Lung (tissue), 12 donors: ENCODE measurements around the gene PTPRD. TPM values are rescaled to one million over a fixed set of nuclear protein-coding genes. Genes with fewer than 3 reads are reported as not detected.

Source experiments
- ATAC-seq: fragments of 200-7000 bp; cut with Tn5 transposase; one replicate; pipeline ENCODE4 v1.9.1; 2020; ENCODE audit warnings: moderate number of reproducible peaks; ENCODE audit not compliant: insufficient read depth, low FRiP score
- DNase-seq, 3 donors: peaks; one replicate each; pipeline ENCODE4 v3.0.0-alpha.2; 2013 to 2017
- H3K27ac ChIP-seq, 2 donors: one replicate each; pipeline ENCODE4 v1.5.1; 2013; ENCODE audit warnings: mild to moderate bottlenecking in 2 of 2, moderate library complexity in 2 of 2, control low read depth in 1 of 2, inconsistent platforms in 1 of 2, low read depth in 1 of 2, low read length in 1 of 2
- H3K27me3 ChIP-seq, 3 donors: one replicate each; pipeline ENCODE4 v1.5.1; 2013; ENCODE audit warnings: low read length in 2 of 3; ENCODE audit not compliant: control insufficient read depth in 3 of 3, insufficient read depth in 3 of 3
- H3K36me3 ChIP-seq, 4 donors: one replicate each; pipeline ENCODE4 v1.5.1; 2013; ENCODE audit warnings: low read length in 4 of 4, mild to moderate bottlenecking in 1 of 4, moderate library complexity in 1 of 4; ENCODE audit not compliant: control insufficient read depth in 4 of 4, insufficient read depth in 4 of 4
- H3K4me1 ChIP-seq, 5 donors: one replicate each; pipeline ENCODE4 v1.5.1; 2013; ENCODE audit warnings: low read length in 5 of 5, mild to moderate bottlenecking in 2 of 5, moderate library complexity in 1 of 5; ENCODE audit not compliant: control insufficient read depth in 5 of 5, insufficient read depth in 5 of 5
- H3K4me3 ChIP-seq: one replicate; pipeline ENCODE4 v1.5.1; 2013; ENCODE audit warnings: mild to moderate bottlenecking, control low read depth, moderate library complexity
- H3K9ac ChIP-seq, 2 donors: one replicate each; pipeline ENCODE4 v1.5.1; 2013; ENCODE audit warnings: low read length in 2 of 2, control low read depth in 1 of 2; ENCODE audit not compliant: insufficient read depth in 1 of 2
- H3K9me3 ChIP-seq, 4 donors: one replicate each; pipeline ENCODE4 v1.5.1; 2013; ENCODE audit warnings: low read length in 3 of 4, mild to moderate bottlenecking in 1 of 4, moderate library complexity in 1 of 4; ENCODE audit not compliant: control insufficient read depth in 4 of 4, insufficient read depth in 3 of 4
- WGBS, 2 donors: extraction: QIAGEN DNeasy Blood & Tissue Kit; methylation state at CpG; one replicate each; pipeline ENCODE4 v1.1.7; 2013; 5-methylcytosine and 5-hydroxymethylcytosine counted together
- polyA plus RNA-seq, 2 donors: library from polyadenylated mRNA; stranded (reverse); fragments of 200-250 nt; gene quantifications; one replicate each; pipeline ENCODE4 v1.2.1, GENCODE V29; 2013
- total RNA-seq, 2 donors: library from RNA; depleted of rRNA in 1 of 2; stranded (reverse); fragments of >200 nt in 1 of 2; gene quantifications; one replicate each; pipeline ENCODE4 v1.2.1, GENCODE V29; 2014 to 2021
- TF ChIP-seq, protein P1 (sequence below): IDR thresholded peaks from 2 replicates; pipeline ENCODE4 v1.5.1; 2012; ENCODE audit warnings: mild to moderate bottlenecking; ENCODE audit errors: control extremely low read depth, extremely low read depth
- donor health status: control.
- donor health status: control.
- donor health status: Bipolar disorder and iron deficiency.
- donor health status: healthy.
- donor health status: DM: yes; HTN: yes; CAD: no.

PTPRD gene
- total and polyA plus RNA-seq, 4 donors: 1.9 to 145 (median 13.7) TPM

DNA sequence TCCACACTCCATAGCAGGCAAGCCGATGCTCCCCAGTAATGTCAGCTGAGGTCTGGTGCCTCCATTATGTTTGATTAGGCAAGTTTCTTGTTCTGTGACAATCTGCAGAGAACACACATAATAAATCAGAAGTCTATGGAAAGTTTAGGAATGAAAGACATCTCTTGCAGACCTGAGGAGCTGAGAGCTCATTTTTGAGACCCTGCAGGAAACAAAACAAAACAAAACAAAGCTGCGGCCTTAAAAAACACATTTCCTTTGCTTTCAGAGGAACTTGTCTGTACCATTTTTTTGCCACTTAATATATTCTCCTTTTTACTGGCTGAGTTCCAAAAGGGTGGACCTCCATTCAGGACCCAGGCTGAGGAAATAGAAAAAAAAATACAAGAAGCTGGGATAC lies 2332.0 kb downstream of the PTPRD start:
- ATAC-seq (no peak), DNase-seq (peak; percentile 39 to 77 (median 77))
- H3K9ac ChIP-seq: no peak overlapping the region
- no peaks in the 10 kb centered on the region for H3K27me3 ChIP-seq
- peaks cover 0 to 11% (median 0%) of the 10 kb centered on the region in 5 donors for H3K4me1 ChIP-seq
- H3K36me3 ChIP-seq: no peaks in the 10 kb centered on the region
- TF ChIP-seq, protein P1, sequence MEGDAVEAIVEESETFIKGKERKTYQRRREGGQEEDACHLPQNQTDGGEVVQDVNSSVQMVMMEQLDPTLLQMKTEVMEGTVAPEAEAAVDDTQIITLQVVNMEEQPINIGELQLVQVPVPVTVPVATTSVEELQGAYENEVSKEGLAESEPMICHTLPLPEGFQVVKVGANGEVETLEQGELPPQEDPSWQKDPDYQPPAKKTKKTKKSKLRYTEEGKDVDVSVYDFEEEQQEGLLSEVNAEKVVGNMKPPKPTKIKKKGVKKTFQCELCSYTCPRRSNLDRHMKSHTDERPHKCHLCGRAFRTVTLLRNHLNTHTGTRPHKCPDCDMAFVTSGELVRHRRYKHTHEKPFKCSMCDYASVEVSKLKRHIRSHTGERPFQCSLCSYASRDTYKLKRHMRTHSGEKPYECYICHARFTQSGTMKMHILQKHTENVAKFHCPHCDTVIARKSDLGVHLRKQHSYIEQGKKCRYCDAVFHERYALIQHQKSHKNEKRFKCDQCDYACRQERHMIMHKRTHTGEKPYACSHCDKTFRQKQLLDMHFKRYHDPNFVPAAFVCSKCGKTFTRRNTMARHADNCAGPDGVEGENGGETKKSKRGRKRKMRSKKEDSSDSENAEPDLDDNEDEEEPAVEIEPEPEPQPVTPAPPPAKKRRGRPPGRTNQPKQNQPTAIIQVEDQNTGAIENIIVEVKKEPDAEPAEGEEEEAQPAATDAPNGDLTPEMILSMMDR: no peak
- H3K4me3 ChIP-seq: no peak overlapping the region
- no peak overlapping the region for H3K27ac ChIP-seq
- WGBS, 2 donors: 46 to 58% methylated on average over 2 of the region's 2 CpGs
- H3K9me3 ChIP-seq: peaks cover 0 to 3% (median 0%) of the 10 kb centered on the region in 4 donors

DNA sequence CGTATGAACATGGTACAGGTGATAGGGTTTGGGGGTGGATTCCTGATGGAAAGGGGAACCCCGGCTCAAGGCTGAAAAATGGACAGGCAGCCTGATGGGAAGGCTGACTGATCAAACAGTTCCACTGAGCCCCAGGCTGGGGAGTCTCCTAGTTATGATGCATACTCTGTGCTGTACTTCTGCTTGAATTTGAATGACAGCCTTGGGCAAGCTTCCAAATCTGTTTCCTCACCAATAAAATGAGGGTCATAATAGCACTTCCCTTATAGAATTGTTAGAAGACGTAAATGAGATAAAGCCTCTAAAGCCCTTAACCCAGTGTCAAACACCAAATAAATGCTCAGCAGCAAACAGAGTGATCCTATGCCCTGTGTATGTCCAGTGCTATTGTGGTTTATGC lies 2334.8 kb downstream of the PTPRD start:
- 81 to 83% methylated on average over 3 of the region's 3 CpGs for WGBS, 2 donors
- DNase-seq: no peak
- H3K27ac ChIP-seq: no peak overlapping the region
- H3K4me1 ChIP-seq: peaks cover 0 to 8% (median 0%) of the 10 kb centered on the region in 5 donors
- no peak for ATAC-seq
- peaks cover 0 to 10% (median 0%) of the 10 kb centered on the region in 4 donors for H3K9me3 ChIP-seq
- H3K27me3 ChIP-seq: no peaks in the 10 kb centered on the region
- H3K36me3 ChIP-seq: no peaks in the 10 kb centered on the region
- H3K4me3 ChIP-seq: no peak overlapping the region
- TF ChIP-seq, protein P1: no peak
- no peak overlapping the region for H3K9ac ChIP-seq

DNA sequence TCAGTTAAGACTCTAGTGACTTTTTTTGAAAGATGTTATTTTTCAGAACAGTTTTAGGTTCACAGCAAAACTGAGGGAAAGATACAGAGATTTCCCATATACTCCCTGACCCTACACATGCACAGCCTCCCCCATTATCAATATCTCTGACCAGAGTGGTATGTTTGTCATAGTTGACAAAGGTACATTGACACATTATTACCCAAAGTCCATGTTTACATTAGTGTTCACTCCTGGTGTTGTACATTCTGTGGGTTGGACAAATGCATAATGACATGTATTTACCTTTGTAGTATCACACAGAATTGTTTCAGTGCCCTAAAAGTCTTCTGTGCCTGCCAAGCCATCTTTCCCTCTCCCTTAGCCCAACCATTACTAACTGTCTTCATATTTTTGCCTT lies 2342.6 kb downstream of the PTPRD start:
- no peaks in the 10 kb centered on the region for H3K27me3 ChIP-seq
- peaks cover 0 to 36% (median 3%) of the 10 kb centered on the region in 5 donors for H3K4me1 ChIP-seq
- TF ChIP-seq, protein P1: no peak
- H3K9me3 ChIP-seq: peaks cover 0 to under 1% (median 0%) of the 10 kb centered on the region in 4 donors
- H3K9ac ChIP-seq: no peak overlapping the region
- H3K4me3 ChIP-seq: no peak overlapping the region
- ATAC-seq: no peak
- H3K27ac ChIP-seq: no peak overlapping the region
- no peaks in the 10 kb centered on the region for H3K36me3 ChIP-seq
- no peak for DNase-seq

DNA sequence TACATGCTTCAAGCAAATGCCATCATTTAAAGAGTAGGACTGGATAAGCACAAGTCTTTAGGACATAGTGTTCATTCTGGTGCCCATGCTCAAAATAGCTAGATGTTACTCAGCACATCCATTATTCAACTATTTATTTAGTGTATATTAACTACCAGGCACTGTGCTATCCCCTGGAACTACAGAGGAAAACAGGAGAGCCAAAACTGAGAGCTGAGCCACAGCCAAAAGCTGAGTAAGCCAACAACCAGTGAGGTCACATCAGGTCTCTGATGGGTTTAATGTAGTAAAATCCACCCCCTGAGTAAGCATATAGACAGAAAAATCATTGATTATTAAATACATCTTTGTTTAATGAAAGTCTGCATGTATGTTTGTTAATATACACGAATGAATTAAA lies 2343.9 kb downstream of the PTPRD start:
- Histone ChIP-seq H3K9me3 (no peaks in the 10 kb centered on the region), H3K9ac (no peak overlapping the region), H3K4me1 (peaks cover 0 to 49% (median 3%) of the 10 kb centered on the region in 5 donors), H3K27ac (no peak overlapping the region), H3K27me3 (no peaks in the 10 kb centered on the region), H3K4me3 (no peak overlapping the region), H3K36me3 (no peaks in the 10 kb centered on the region)
- WGBS, 2 donors: 38 to 89% methylated on average over 1 of the region's 1 CpG
- no peak for ATAC-seq
- TF ChIP-seq, protein P1: no peak
- no peak for DNase-seq
